Measurements from ENCODE around the gene KIF9. TPM values are rescaled to one million over a fixed set of nuclear protein-coding genes. Genes with fewer than 3 reads are reported as not detected.
"Not testable (repeated sequence)": the region's sequence is repeated elsewhere in the genome, so short reads cannot be mapped to it uniquely, and the experiment has no call there.

KIF9 gene
- total RNA-seq, 1 experiment from 2014 or later, result 7.1 TPM

DNA sequence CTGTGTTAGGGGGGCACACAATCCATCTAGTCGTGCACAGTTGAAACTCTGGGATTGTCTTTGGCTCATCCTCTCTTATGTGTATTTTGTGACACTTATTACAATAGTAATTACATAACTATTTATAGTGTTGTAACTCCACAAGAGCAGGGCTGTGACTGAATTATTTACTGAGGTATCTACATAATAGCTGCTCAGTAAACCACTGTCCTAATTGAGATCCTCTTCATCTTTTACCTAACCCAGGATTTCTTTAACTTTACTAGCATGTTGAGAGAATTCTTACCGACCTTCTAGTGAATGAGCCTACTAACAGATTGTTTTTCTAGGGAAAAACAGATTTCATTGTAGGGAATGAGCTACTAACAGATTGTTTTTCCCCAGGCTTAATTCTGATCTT, 11.2 kb upstream of the KIF9 start:
- no peak overlapping the region for H3K4me3 ChIP-seq (ENCODE audit: low read depth, low read length)
- no TSS peak for BruUV-seq (replicated peaks)
- no peaks in the 10 kb centered on the region for H3K4me1 ChIP-seq
- Mint-ChIP-seq H3K4me1 (ENCODE audit: low read depth, unreplicated experiment) (no peaks in the 10 kb centered on the region), H3K4me3 (ENCODE audit: unreplicated experiment) (no peak overlapping the region), H3K9me3 (ENCODE audit: unreplicated experiment) (no peaks in the 10 kb centered on the region), H3K27me3 (ENCODE audit: insufficient read depth, unreplicated experiment) (no peaks in the 10 kb centered on the region), H3K27ac (ENCODE audit: unreplicated experiment) (no peak overlapping the region), H3K36me3 (ENCODE audit: insufficient read depth, unreplicated experiment) (peaks cover 7% of the 10 kb centered on the region)
- no peaks in the 10 kb centered on the region for H3K9me3 ChIP-seq
- no peaks in the 10 kb centered on the region for H3K36me3 ChIP-seq (ENCODE audit: control insufficient read depth, insufficient read depth, low read length)
- POLR2A ChIA-PET, result no interaction called here
- H3K27me3 ChIP-seq (replicated peaks; ENCODE audit: control insufficient read depth, insufficient read depth, low read length), result no peaks in the 10 kb centered on the region
- CTCF ChIA-PET, result no interaction called here
- no peak for DNase-seq
- TF ChIP-seq, protein P1, sequence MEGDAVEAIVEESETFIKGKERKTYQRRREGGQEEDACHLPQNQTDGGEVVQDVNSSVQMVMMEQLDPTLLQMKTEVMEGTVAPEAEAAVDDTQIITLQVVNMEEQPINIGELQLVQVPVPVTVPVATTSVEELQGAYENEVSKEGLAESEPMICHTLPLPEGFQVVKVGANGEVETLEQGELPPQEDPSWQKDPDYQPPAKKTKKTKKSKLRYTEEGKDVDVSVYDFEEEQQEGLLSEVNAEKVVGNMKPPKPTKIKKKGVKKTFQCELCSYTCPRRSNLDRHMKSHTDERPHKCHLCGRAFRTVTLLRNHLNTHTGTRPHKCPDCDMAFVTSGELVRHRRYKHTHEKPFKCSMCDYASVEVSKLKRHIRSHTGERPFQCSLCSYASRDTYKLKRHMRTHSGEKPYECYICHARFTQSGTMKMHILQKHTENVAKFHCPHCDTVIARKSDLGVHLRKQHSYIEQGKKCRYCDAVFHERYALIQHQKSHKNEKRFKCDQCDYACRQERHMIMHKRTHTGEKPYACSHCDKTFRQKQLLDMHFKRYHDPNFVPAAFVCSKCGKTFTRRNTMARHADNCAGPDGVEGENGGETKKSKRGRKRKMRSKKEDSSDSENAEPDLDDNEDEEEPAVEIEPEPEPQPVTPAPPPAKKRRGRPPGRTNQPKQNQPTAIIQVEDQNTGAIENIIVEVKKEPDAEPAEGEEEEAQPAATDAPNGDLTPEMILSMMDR (IDR thresholded peaks at IDR 0.05; ENCODE audit: insufficient read depth in 1 of 2, low read depth in 1 of 2, low read length in 1 of 2, severe bottlenecking in 1 of 2, unreplicated experiment in 1 of 2), result no peak
- intact Hi-C loops (cut with micrococcal nuclease; ENCODE audit: unreplicated experiment), result no loop called here

DNA sequence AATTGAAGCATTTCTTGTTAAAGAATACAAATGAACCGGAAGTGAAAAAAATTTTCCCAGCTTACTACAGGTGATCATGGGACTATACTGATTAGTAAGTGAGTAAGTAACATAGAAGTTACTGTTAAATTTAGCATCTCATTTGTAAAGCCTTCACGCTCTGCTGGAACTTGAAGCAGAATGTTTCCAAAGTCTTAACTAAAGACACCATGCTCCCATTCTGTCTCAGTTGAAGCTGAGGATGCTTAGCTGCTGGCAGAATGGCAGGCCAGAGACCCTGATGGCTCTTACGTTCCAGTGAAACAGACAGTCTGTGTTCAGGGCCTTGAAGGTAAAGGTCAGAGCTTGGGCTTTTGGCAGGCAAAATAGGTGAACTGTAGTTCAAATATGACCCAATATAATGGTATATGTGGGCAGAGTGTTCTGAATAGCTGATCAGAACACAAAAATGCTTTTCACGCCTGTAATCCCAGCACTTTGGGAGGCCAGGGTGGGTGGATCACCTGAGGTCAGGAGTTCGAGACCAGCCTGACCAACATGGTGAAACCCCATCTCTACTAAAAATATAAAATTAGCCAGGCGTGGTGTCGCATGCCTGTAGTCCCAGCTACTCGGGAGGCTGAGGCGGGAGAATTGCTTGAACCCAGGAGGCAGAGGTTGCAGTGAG, 9.3 kb upstream of the KIF9 start:
- H3K9me3 Mint-ChIP-seq (ENCODE audit: unreplicated experiment); CTCF ChIA-PET; H3K27me3 Mint-ChIP-seq (ENCODE audit: insufficient read depth, unreplicated experiment); H3K4me3 ChIP-seq (ENCODE audit: low read depth, low read length); H3K4me3 Mint-ChIP-seq (ENCODE audit: unreplicated experiment); BruUV-seq (replicated peaks); H3K36me3 Mint-ChIP-seq (ENCODE audit: insufficient read depth, unreplicated experiment); DNase-seq; H3K36me3 ChIP-seq (ENCODE audit: control insufficient read depth, insufficient read depth, low read length); intact Hi-C loops (cut with micrococcal nuclease; ENCODE audit: unreplicated experiment); H3K4me1 ChIP-seq; H3K4me1 Mint-ChIP-seq (ENCODE audit: low read depth, unreplicated experiment); H3K27me3 ChIP-seq (replicated peaks; ENCODE audit: control insufficient read depth, insufficient read depth, low read length); H3K9me3 ChIP-seq; H3K27ac Mint-ChIP-seq (ENCODE audit: unreplicated experiment): not testable (repeated sequence)
- POLR2A ChIA-PET, result interaction anchor here (0.7 kb wide), 1 partner anchor 9 kb away, joined by 4 read pairs; the partner anchor contains the start of gene KLHL18

DNA sequence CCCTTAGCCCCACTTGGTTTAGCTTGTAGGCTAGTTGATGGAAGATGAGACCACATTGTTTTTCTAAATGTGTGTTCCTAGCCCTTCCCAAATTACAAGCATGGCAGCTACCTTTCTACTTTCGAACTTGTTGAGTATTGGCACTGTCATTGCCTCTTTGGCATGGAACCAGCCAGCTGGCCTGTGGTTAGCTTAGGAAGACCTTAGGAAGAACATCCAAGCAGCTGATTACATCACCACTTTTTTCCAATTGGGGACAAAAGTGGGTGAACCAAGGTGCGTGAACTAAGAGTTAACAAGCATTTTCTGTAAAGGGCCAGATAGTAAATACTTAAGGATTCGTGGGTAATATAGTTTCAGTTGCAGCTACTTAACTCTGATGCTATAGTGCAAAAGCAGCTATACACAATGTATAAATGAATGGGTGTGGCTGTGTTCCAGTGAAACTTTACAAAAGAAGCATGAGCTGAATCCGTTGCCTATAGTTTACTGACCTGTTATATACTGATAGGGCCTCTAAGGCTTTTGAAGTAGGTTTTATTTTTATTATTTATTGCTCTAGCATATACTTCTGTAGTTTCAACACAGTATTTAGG, 8.7 kb upstream of the KIF9 start:
- Histone ChIP-seq H3K27me3 (replicated peaks; ENCODE audit: control insufficient read depth, insufficient read depth, low read length) (no peaks in the 10 kb centered on the region), H3K9me3 (no peaks in the 10 kb centered on the region), H3K4me1 (no peaks in the 10 kb centered on the region), H3K36me3 (ENCODE audit: control insufficient read depth, insufficient read depth, low read length) (no peaks in the 10 kb centered on the region), H3K4me3 (ENCODE audit: low read depth, low read length) (no peak overlapping the region)
- POLR2A ChIA-PET, result no interaction called here
- no TSS peak for BruUV-seq (replicated peaks)
- DNase-seq, result no peak
- Mint-ChIP-seq H3K4me1 (ENCODE audit: low read depth, unreplicated experiment) (no peaks in the 10 kb centered on the region), H3K36me3 (ENCODE audit: insufficient read depth, unreplicated experiment) (no peaks in the 10 kb centered on the region), H3K27ac (ENCODE audit: unreplicated experiment) (no peak overlapping the region), H3K27me3 (ENCODE audit: insufficient read depth, unreplicated experiment) (no peaks in the 10 kb centered on the region), H3K4me3 (ENCODE audit: unreplicated experiment) (no peak overlapping the region), H3K9me3 (ENCODE audit: unreplicated experiment) (no peaks in the 10 kb centered on the region)
- CTCF ChIA-PET, result no interaction called here
- TF ChIP-seq, protein P1 (IDR thresholded peaks at IDR 0.05; ENCODE audit: insufficient read depth in 1 of 2, low read depth in 1 of 2, low read length in 1 of 2, severe bottlenecking in 1 of 2, unreplicated experiment in 1 of 2), result no peak
- intact Hi-C loops (cut with micrococcal nuclease; ENCODE audit: unreplicated experiment), result no loop called here
